Astrocyte of the hippocampus (primary cell): ENCODE data around the gene PACSIN2.

Experiments used
- DNase-seq: peaks from one replicate; pipeline ENCODE4 v3.0.0; 2011; ENCODE audit warnings: low read depth, low spot score

Gene PACSIN2

DNA sequence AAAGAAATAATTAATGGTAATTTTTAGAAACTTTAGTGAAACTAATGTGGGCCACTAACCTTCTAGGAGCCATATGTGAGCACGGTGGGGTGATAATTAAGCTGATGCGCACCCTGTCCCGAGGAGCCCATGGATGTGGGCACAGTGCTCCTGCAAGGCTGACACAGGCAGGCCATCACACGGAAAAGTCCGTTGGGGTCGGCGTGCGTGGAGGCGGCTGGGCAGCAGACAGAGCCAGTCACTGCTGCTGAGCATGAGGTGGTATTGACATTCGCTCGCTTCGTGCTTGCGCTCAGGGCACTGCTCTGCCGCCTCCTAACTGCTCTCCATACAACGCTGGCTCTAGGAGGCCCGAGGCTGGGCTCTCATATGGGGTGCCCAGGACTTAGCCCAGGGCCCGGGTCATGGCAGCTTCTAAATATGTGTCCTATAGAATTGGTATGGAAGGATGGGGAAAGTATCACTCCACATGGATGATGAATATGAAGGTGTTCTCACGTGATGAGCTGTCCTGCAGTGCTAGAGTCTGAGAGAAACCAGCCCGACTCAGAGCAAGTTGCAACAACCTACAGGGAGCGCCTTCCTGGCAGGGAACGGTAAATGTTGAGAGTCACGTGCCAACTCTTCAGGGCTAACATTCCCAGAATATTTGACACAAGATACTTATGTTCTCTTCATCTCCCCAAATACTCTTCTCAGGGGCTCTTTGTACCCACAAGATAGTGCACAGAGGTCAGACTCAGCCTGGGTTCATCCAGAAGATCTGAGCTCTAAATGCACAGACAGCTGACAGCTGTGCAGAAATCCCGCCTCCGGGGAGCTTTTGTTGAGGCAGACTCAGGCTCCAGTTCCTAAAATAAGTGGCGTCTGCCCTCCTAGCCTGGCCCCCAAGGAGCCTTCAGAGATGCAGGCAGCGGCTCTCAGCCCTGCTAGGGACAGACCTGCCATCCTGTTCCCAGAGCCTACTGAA, 107.3 kb downstream of the PACSIN2 start:
- DNase-seq, result no peak

DNA sequence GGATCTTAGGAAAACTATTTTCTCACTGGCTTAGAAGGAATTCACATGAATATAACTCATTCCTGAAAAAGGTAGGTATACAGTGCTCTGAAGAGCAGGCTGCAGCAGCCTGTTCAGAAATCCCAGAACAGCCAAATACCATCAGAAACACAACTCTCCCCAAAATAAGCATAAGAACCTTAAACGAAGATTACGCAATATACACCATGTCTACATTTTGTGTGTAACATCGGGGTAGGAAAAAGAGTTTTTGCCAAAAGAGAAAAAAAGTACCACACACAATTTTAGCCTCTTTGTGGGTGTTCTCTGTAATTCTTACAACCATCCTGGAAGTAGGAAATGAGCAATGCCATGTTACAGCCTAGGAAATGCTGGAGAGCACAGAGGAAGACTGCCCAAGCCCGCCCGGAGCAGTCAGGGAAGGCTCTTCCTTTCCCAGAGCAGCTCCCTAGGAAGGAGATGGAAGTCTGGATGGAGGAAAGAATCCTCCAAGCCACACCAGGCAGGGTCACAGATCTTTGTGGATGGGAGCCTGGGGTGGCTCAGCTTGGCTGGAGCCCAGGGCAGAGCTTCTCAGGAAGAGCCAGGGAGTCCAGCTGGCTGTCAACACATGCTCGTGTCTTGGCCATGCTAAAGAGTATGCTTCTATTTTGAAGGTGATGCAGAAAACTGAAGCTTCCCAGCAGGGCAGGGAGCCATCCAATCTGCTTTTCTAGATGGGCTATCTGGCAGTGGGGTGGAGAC, 108.2 kb downstream of the PACSIN2 start:
- no peak for DNase-seq

DNA sequence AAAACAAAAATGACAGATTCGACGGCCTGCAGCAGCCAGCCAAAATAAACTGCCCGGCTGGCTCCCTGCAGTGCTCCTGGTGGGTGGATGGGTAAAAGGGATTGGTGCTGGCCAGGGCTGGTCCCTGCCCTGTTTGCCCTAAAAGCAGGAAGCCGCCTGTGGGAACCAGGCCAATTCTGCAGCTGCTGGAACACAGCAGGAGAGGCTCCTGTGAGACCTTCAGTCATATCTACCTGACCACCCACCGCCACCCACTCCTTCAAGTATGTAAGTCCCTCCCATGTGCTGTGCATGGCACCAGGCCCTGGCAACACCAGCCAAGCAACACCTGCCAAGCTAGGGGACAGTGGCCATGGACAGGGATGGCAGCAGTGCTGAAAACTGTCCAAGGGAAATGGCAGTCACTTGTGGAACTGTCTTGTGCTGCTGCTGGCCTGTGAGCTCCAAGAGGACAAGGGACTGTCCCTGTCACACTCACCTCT, 109.2 kb downstream of the PACSIN2 start:
- DNase-seq, result no peak

DNA sequence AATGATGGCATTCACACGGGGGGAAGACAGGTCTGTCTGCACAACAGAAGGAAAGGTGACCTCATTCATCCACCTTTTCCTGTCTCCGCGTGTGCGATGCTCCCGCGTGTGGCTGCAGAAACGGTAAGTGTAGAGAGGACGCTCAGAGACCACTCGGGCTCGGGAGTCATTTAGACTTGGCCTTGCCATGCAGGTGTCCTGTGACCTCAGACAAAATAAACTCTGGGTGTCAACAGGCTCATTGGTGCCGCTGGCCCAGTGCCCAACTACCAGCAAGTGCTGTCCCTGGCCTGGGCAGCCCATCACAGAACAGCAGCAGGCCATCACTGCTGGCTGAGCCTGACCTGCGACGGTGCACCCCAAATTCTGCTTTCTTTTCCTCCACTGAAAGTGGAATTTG, 109.7 kb downstream of the PACSIN2 start:
- DNase-seq, result no peak

DNA sequence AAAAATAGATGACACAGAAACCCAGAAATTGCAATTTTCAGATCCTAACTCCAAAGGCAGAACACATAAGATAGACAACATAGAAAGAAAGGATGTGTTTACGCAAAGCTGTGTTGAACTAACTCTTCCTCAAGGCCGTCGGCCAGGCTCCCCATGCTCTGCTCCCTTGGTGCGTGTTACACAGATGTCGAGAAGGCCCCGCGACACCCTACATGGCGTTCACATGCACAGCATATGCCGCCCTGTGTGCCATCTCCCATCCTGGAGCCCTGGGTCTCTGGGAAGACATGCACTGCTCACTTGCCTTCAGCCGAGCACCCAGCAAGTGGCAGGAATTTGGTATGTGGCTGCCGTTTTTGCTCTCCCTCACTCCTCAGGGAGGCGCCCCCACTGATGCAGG, 110.9 kb downstream of the PACSIN2 start:
- DNase-seq, result no peak

DNA sequence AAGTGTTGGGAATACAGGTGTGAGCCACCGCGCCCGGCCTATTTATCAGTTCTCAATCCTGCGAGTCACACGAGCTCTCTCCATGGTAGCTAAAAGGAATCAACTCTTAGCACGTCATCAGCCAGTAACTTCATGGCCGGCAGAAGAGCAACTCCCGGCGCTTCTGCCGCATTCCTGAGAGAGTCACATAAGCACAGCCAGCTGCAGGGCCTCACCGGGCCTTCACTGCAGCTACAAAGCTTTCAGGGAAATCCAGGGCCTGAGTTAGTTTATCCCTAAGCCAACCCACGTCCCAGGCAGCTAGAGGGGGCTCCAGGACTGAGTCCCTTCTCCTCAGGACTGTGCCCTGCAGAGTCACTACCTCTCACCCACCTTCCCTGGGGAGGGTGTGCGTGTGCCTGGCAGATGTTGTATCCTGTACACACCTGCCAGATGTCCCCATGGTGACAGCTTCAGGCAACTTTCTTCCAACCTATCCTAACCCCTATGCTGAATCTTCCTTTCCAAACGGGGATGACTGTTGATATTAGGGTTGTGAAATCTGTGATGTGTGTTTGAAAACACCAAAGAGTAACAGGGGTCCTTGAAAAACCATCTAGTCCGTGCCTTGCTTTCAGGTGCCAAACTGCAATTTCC, 112.0 kb downstream of the PACSIN2 start:
- no peak for DNase-seq

DNA sequence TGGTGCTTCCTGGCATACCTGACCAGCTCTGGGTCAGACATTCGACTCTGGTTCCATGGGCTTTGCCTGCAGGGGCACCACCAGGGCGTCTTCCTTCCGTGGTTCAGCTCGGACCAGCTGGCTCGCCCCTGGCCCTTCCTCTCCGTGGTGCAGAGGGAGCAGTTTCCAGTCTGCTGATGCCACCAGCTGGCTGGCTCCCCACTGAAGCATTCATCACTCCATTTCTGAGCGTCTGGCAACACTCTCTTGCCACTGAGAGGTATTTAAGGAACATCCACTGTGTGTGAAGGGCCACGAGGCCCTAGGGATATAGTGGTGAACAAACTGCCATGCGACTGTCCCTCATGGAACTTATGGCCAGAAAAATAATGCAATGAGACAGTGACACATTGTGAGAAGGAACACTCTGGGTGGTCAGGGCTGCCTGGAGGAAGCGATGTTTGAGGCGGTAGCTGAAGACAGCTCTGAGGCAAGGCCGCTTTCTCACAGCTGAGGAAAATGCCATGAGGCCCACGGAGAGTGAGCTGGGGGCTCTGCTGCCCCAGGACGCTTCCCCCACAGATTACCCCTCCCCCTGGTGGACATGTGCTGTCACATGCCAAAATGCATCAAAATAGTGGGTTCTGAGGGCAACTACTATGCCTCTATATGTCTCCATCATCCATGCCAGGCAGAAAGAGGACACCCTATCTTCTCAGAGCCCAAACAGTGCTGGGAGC, 113.0 kb downstream of the PACSIN2 start:
- DNase-seq, result no peak

DNA sequence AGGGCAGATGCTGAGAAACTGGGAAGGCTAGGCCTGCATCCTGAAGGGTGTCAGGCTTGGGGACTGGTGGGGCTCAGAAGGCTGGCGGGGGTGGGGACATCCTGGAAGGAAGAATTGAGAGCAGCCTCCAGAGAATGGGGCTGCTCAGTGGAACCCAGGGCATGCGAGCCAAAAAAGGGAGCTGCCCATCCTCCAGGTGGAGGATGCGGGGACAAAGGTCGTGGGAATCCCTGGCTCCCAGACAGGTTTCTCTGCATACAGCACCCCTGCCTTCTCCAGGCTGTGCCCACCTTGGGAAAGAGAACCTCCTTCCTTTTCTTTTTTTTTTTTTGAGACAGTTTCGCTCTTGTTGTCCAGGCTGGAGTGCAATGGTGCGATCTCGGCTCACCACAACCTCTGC, 117.0 kb downstream of the PACSIN2 start:
- DNase-seq, result no peak

DNA sequence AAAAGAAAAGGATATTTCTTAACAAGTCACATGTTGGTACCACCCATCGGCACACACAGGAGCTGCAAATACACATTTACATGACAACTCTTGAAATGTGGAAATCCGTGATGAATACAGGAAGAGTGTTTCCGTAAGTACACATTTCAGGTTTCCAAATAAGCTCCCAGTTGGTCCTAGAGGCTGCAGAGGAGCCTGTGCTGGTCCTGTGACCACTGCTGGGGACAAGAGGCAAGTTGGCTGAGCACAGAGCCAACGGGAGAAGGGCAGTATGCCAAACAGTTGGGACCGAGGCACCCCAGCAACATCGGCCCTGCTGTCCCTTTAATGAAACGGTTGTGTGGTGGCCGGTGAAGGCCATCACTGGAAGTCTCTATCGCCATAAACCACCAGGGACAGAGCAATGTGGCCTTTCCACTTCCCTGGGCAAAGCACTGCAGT, 119.4 kb downstream of the PACSIN2 start:
- no peak for DNase-seq

DNA sequence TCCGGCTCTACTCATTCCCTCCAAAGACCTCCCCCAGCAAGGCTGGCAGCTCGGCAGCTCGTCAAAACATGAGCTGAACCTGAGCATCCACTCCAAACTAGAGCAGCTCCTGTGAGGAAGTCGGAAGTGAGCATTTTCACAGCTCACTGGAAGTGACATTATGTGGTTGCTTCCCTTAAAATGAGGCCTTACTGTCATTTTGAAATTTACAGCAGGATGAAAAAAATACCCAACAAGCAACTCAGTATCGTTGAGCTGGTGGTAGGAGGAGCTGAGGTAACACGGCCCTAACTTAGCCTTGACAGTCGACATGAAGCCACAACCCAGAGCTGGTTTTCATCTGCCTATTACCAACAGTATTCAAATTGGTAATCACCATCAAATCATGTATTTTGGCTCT, 119.9 kb downstream of the PACSIN2 start:
- DNase-seq, result no peak

DNA sequence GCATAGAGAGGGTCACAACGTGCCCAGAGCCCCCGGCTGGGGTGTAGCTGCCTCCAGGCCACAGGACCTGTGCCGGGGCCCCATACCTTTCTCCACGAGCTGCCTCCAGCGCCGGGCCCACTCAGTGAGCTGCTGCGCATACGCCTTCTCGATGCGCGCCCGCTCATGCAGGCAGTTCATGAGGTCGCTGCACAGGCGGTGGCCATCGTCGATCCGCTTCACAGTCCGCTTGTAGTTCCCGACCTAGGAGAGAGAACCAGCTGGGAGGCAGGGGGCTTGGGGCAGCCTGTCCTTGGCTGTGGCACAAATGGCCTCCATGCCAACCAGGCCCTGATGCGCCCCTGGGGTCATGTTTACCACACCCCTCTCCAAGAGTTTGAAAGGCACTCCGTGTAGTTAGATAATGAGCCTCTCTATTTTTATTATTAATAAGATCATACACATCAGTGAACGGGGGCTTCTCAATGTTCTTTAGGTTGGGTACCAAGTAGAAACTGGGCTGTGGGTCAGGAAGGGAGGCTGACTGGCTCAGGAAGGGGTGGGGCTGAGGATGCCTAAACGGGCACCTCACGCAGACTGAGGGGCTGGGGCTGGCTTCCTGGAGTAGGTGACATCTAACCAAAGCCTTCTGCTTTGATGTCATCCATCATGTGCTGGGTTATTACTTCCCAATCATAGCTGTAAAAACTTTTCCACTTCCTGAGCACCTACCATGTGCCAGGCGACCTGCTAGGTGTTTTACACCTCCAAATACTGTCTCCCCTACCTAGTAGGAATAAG, 121.4 kb downstream of the PACSIN2 start:
- no peak for DNase-seq

DNA sequence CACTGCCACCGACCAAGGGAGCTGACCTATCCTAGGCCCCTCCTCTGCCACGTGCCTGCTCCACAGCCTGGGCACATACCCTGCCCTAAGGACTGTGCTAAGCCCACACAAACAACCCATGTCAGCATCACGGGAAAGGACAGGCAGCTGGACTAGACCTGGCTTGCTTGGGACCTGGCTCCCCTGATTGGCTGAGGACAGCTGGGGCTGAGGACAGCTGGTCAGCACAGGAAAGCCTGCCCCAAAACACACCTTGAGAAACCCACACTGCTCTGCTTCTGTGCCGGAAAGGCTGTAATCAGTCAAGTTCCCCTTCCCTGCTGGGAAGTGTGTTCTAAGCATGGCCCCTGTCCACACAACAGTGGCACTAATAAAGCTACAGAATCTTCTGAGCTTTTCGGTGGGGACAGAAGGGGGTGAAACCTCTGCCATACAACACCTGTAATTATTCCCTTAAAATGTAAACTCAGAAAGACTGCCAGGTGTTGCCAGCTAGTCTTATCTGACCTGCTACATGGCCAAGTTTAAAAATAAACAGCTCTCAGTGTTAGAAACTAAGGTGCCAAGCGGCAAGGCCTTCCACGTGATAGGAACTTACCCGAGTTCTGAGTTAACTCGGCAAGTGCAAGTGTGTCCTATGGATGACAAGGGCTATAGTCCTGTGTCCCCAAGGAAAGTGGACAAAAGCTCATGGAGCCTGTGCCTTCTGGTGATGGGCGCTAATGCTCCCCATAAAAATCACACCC, 122.2 kb downstream of the PACSIN2 start:
- no peak for DNase-seq

DNA sequence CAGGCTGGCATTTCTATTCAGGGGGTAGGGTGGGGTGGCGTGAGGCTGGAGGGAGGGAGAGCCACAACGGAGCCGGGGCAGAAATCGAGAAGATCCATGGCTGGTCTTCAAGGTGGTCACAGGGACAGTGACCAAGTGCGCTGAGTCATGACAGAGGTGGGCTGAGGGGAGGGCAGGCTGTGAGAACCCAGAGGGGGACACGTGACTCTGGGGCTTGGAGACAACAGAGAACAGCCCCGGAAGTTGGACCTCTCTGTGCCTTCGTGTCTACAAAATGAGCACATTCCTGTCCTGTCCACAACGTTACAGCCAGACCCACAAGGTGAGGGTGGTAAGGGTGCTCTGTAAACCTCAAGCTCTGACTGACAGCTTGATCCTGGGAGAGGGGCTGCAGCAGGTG, 122.8 kb downstream of the PACSIN2 start:
- DNase-seq, result no peak

DNA sequence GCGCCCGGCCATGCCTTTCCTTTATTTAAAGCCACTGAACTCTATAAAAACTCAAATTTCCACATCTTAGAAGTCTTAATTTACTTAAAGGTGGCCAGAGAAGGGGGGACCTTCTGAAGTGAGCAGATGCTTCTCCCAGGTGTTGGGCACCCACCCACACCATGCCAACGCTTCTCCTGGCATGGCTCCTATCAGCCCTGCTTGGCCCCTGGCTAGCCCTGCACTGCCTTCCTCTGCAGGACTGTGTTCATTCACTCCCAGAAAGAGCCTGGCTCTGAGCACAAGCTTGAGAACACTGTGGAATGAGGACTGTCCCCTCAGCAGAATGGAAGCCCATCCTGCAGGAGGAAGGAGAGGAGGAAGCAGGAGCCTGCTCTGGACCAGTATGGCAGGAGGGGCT, 123.3 kb downstream of the PACSIN2 start:
- no peak for DNase-seq

DNA sequence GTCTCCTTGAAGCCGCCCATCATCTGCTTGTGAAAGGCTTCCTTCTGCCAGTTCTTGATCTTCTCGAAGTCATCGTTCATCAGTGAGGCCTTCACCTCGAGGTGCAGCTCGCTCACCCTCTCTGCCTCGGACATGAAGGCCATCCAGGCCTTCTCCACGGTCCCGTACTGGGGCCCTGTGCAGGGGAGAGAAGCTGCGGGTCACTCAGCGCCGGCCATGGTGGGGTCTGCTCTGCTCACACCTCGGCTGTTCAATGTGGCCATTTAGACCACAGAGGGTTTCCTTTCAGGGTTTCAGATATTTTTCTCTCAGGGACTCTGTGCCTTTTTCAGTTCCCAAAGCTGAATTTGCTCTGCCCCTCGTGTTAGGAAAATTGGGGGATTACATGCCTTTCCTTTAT, 123.9 kb downstream of the PACSIN2 start:
- DNase-seq, result no peak

DNA sequence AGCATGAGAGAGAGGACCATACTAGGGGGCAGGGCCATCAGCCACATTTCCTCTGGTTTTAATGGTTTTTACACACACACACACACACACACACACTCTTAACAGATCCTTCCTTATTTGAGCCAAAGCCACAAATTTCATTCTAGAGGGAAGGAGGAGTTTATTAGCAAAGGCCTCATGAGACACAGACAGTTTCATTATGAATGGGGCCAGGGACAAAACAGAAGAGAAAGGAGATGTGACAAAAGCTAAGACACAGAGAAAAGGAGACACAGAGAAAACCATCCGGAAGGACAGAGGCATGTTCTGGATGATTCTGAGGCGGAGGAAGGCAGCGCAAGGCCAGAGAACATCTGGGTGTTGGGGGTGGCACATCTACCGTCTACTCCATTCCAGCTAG, 125.6 kb downstream of the PACSIN2 start:
- no peak for DNase-seq

DNA sequence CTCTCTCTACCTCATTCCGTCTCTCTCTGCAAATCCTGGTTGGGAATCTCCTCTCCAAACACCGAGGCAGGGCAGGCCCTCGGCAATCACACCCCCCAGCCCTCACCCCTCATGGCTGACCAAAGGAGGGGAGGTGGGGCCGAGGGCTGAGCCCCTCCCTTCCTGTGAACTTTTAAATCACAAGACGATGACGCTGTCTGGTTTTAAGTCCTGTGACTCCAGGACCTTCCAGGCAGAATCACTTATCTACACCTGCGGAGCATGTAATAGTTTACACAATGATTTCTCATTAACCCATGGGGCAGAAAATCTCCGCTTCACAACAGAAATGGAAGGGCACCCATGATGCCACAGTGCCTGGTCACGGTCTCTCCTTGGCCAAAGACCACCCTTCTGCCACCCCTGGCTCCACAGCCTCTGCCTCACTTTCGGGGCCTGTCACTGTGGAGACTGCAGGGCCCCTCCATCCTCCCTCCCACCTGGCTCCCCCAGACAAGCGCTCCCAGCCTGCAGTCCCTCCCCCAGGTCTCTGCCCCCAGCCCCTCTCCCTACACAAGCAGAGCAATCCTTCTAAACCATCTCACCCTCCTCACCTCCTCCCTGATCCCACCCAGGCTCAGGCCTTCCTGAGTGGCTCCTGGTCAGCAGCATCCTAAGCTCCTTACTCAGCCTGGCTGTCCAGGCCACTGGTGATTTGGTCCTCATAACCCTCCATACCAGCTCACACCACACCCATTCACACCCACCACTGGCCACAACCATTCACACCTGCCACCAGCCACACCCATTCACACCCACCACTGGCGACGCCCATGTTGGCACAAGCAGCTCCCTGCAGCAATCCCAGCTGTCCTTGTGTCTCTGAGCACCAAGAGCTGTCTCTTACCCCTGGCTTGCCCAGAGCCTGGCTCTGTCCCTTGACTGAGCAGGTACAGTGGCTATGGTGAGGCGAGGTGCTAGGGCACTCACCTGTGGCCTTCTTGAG, 127.1 kb downstream of the PACSIN2 start:
- no peak for DNase-seq

DNA sequence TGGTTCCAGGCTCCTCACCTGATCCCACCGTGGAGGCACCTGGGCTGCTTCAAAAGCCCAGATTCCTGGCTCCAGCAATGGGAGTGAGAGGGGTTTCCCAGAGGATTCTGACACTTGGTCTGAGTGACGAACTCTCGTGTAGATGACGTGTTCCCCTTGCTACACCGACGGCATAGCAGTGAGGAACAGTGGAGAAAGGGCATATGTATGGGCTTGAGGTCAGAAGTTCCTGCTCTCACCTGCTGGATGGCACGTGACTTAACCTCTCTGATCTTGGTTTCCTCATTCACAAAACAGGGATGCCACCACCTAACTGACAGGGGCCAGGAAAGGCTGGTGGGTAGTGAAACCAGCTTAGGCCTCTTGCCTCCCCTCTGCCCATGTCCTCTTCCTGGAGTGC, 127.8 kb downstream of the PACSIN2 start:
- no peak for DNase-seq

DNA sequence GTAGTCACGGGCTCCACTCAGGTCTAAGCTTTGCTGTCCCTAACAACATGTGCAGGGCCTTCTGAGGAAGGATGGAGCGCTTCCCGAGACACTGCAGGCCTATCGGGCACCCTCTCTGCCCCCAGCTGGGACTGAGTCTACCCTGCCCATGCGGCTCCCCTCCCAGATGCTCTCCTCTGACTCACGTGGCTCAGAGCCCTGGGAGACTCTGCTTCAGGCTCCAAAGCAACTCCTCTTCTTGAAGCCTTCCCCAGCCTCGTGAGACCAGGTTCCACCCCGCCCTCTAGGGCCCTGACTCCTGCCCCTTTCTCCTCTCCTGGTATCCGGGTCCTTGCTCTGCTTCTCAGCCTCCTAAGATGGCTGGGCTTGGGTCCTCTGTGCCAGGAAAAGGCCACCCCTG, 129.5 kb downstream of the PACSIN2 start:
- no peak for DNase-seq
